Fibroblast of skin of back (primary cell): ENCODE data around the gene CNTLN.
"Not testable (repeated sequence)": the region's sequence is repeated elsewhere in the genome, so short reads cannot be mapped to it uniquely, and the experiment has no call there.

ENCODE experiments used
- DNase-seq: peaks from one replicate; pipeline ENCODE4 v3.0.0-alpha.2; 2013

CNTLN gene

DNA sequence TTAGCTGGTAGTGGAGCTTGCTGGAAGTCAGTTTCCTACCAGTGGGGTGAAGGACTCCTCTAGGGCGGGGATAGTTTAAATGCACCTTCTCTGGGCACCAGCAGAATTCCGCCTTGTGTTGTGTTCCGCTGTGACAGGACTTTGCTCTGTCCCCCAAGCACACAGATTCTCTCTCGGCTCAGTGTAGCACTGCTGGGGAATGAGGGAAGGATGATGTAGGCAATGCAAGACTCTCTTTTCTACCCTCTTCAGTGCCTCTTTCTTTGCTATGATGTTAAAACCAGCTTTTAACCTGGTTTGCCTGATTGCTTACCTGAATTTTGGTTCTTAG lies 288.8 kb downstream of the CNTLN start:
- no peak for DNase-seq

DNA sequence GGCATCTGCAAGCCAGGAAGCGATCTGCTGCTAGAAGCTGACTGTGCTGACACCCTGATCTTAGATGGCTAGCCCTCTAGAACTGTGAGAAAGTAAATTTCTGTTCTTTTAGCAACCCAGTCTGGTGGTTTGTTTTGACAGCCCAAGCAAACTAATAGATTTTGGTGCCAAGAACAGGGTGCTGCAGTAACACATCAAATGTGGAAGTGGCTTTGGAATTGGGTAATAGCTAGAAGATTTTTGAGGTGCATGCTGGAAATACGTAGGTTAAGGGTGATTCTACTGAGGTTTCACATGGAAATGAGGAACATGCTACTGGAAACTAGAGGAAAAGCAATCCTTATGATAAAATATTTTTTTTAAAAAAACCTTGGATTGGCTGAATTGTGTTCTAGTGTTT lies 290.5 kb downstream of the CNTLN start:
- no peak for DNase-seq

DNA sequence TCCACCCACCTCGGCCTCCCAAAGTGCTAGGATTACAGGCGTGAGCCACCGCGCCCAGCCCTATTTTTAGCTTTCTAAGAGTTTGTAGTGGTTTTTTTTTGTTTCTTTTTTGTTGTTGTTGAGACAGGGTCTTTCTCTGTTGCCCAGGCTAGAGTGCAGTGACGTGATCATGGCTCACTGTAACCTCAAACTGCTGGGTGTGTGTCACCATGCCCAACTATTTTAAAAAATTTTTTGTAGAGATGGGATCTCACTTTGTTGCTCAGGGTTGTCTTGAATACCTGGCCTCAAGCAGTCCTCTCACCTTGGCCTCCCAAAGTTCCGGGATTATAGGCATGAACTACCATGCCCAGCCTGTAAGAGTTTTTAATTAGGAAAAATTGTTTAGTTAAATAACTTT lies 298.7 kb downstream of the CNTLN start:
- no peak for DNase-seq

DNA sequence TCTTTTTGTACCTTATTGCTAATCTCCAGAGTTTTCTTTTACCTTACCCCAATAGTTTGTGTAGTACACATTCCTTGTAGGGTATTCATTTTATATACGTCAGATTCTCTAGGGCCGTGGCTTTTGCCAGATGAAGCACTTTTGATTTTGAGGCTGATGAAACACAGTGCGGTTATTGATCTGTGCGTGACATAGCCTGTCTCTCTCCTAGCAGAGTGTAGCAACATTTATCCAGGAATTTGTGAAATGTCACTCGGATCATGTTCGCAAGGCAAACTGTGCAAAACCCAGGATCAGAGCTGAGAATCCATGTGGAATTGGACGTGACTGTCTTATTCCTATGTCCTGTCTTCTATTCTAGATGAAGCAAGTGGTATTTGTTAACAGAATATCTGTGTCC lies 302.0 kb downstream of the CNTLN start:
- no peak for DNase-seq

DNA sequence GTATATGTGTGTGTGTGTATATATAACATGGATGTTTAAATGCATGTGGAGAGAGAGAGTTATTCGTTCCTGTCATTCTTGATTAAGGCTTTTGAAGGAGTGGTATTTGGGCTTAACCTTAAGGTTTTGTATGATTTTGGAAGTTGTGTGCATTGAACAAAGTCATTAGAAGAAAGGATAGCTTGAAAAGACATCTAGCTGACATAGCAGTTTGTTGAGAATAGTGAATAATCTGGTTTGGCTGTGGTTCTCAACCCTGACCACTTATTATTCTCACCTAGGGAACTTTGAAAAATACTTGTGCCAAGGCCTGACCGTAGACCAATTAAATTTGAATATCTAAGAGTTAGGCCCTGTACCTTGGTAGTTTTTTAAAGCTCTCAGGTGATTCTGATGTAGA lies 303.0 kb downstream of the CNTLN start:
- no peak for DNase-seq

DNA sequence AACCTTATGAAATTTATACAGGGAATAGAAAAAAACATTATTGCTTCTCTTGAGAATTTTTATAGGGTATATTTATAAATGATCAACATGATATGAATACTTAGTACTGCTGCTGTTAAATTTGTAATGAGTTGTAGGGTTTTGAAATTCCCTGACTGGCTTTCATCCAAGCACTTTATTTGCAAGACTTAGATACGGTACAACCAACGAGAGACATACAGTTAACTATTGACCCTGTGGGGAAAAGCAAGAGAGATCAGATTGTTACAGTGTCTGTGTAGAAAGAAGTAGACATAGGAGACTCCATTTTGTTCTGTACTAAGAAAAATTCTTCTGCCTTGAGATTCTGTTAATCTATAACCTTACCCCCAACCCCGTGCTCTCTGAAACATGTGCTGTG lies 310.3 kb downstream of the CNTLN start:
- DNase-seq: not testable (repeated sequence)

DNA sequence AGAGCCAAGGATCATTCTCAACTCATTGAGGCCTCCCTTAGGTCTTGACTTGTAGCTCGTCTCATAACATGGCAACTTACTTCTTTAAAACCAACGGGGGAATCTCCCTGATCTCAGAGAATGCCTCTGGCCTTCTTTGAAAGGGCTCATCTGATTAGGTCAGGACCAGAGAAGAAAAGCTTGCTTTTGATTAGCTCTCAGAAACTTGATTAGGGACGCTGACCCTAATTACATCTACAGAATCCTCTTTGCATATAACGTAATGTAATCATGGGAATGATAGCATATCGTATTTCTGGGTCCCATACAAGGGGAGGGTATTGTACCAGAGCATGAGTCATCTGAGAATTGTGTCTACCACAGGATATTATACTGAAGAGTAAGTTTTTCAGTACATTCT lies 318.9 kb downstream of the CNTLN start:
- DNase-seq: peak; percentile 8

DNA sequence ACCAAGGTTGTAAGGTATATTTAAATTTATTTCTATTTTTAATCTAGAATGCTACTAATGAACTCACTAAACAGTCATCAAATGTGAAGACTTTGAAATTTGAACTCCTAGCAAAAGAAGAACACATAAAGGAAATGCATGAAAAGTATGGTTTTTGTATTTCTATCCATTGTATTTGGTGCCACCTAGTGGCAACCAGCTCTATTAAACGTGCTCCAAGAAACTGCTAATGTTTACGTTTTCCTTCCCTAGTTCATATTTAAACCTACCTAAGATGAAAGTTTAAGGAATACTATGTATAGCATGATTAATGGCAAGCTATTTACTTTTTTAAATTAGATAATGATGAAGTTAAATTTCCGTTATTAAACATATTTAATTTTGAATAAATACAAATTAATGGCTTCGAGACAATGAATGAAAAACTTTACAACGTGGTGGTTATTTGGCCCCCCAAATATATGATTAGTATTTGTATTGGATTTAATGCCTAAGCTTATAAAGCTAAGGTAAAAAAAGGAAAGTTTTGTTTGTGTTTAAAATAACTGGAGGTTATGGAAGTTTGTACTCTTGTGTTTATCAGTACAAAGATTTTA lies 328.1 kb downstream of the CNTLN start:
- DNase-seq: peak; percentile 63

DNA sequence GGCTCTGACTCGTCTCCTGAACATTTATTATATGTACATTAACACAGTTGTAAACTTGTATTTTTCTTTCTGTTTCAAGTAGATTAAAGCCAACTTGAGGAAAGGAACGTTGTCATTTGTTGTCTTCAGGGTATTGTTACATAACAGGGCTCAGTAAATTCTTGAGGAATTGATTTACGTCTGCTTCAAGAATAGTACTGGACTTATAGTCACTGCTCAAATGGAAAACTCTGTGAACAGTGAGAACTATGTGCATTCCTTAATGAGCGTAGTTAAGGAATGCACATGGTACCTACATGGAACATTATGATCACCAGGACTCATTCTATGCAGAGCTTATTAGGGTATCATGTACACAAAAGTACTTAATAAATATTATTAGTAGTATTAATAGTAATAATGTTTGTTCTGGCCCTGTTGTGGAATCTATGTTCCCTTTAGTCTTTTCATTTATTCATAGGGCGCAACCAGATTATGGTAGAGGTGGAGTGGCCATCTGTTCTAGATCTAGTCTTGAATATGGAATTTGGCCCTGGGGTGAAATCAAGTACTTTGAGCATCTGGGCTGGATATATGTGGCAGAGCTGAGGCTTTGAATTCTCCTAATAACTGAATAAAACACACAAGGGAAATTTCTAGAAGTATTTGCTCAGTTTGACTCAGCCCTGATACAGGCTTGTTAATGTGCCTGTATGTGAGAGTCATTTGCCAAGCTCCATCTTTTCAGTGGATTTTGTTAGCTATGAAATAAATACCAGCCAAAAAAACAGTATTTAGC lies 335.4 kb downstream of the CNTLN start:
- DNase-seq: no peak

DNA sequence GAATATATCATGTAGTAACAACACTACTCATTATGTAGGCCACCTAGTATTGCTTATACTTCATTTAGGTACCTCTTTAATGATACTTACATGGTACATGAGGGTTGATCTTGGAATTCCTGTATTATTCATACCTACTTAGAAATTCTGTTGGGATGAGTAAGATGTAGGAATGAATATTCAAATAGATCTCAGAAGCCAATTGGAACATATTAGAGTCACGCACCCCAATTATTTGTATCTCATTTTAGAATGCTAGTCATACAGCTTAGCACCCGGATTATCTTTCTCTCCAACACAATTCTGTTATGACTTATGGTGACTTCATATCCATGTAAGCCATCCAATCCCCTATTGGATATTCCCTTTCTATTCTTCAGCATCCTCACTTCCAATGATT lies 337.3 kb downstream of the CNTLN start:
- peak; percentile 11 for DNase-seq

DNA sequence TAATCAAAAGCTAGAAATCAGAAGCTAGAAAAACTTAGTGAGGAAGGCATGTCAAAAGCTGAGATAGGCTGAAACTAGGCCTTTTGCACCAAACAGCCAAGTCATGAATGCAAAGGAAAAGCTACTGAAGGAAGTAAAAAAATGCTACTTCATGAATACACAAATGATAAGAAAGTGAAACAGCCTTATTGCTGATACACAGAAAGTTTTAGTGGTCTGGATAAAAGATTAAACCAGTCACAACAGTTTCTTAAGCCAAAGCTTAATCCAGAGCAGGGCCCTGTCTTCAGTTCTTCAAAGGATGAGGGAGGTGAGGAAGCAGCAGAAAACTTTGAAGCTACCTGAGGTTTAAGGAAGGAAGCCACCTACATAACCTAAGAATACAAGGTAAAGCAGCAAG lies 341.6 kb downstream of the CNTLN start:
- no peak for DNase-seq

DNA sequence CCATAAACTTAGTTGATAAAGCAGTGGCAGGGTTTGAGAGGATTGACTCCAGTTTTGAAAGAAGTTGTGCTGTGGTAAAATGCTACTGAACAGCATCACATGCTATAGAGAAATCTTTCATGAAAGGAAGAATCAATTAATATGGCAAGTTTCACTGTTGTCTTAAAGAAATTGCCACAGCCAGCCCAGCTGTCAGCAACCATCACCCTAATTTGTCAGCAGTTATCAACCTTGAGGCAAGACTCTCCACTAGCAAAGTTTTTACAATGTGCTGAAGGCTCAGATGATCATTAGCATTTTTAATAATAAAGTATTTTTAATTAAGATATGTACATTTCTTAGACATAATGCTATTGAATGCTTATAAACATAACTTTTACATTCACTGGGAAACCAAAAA lies 343.0 kb downstream of the CNTLN start:
- no peak for DNase-seq

DNA sequence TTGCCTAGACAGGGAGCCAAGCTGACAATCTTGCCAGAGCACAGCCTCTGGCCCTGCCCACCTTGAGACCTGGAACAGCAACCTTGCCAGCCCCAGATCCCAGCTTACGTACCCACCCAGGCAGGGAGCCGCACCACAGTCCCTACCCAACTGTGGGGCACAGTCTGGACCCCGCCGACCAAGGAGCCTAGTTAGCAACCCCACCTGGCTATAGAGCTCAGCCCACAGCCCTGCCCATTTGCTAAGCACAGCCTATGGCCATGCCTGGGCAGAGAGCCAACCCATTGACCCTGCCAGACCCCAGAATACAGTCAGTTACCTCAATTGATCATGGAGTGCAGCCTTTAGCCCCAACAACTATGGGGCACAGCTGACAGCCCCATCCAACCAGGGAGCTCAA lies 346.1 kb downstream of the CNTLN start:
- DNase-seq: no peak

DNA sequence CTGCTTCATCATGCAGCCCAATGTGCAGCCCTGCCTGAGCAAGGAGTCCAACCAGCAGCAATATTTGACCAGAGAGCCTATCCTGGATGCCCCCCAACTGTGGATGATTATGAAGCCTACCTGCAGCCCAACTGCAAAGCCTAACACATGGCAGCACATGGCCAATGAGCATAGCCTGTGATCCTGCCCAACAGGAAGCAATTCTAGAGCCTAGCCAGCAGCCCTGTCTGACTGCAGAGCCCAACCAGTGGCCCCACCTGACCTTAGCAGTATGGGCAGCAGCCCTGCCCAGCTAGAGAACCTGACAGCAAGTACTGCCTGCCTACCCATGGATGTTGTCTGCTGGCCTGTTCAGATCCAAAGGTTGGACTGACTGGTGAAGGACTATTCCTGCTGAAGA lies 346.7 kb downstream of the CNTLN start:
- DNase-seq: no peak

DNA sequence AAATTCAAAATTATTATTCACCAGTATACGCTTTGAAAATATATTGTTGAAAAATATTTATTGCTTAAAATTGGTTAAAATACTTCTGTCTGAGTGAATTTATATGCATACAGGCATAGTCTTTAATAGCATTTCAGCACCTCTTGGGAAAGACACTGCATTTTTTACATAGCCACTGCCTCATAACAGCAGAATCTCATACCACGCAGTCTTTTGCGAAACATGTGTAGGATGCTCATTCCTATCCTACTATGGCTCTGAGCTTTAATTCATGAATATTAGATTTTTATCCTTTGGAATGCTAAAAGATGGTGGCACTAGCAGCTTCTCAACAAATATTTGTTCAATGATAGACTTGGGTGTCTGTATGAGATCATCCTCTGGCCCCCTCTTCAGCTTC lies 350.1 kb downstream of the CNTLN start:
- DNase-seq: peak; percentile 15

DNA sequence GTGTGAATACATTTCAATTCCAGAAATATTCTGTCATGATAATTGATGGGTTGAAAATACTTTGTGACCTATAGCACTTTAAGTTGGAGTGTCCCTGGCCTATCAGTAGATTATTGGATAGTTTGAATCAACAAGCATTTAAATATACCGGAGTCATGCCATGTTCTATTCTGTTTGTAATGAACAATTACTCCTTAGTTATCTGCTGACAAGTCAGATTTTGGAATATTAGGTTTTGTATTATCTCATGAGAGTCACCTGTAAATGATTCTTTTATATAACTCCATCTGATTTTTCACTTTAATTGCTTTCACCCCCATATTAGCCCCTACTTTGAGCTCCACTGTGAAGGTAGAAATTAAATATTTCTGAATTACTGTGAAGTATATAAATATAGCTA lies 351.6 kb downstream of the CNTLN start:
- no peak for DNase-seq

DNA sequence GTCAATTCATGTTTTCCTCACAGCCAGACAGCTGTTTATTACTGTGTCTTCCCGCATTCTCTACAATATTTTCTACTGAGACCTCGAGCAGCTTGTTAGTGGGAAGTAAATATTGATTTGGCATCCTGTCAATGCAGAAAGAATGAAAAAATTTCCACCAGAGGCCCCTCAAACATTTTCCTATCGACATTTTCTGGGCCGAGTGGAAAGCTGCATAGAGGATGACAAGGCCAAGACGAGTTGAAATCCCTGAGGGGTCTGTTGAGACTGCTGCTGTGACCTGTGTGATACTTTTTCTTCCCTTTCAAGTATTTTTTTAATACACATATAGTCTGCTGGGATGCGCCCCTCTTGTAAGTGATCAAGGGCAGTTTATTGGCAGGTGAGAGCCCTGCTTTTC lies 352.6 kb downstream of the CNTLN start:
- no peak for DNase-seq

DNA sequence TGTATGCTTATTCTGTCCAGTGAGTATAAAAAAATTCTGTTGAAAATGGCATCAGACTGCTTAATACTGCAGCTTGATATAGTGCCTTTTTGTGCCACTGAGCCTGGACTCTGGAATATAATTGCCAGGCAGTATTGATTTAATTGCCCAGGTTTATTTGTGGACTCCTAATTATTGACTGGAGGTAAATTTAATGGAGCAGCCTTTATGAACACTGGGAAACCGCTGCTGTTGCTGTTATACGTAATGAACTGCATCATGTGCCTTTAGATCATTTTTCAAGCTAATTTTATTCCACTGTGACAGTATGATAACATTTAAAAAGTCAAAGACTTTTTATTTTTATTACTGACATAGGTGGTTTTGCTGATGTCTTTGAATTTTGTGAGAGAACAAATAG lies 353.8 kb downstream of the CNTLN start:
- DNase-seq: no peak

DNA sequence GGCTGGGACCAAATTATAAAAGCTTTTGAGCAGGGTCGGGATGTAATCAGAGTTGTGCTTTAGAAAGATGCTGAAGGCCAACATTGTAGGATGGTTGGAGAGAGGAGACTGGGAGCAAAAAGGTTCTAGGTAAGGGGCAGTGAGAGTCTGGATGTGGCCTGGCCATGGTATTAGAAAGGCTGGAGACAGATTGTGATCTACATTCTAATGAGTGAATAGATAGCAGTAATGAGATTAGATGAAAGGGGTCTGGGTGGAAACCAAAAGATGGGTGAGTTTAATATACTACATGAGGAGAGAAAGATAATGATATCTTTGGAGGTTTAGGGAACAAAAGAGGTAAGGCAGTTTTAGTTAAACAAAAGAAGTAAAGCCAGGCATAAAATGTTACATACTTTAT lies 355.3 kb downstream of the CNTLN start:
- DNase-seq: no peak

DNA sequence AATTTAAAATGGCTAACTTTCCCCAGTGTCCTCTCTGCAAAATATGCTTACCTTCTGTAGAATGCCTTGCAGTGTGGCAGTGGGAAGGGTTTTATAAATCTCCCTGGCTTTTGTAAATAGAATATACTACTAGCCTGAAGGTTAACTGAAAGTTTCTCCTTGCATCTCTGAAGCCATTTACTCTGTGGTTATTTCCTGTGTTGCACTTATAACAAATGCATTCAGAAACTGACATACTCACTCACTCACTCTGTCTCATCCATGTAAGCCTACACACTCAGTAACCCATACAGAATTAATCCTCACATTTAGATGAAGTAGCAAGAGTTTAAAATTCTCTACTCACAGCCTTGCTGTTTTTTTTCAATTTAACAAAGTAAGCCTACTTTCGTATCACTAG lies 356.9 kb downstream of the CNTLN start:
- no peak for DNase-seq

DNA sequence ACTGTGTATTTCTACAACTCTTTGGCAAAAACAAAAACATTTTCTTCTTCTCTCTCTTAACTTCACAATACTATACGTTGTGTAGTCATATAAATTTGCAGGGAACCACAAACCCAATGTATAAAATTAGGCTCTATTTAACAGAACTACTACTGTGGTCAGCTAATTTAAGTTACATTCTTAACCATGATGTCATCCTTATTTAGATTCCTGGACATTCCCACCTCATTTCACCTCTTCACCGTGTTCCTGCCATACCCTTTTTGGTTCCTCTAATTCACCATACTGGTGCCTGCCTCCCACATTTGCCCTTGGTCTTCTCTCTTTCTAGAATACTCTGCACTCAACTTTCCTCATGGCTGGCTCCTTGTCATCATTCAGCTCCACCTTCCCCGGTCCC lies 368.4 kb downstream of the CNTLN start:
- no peak for DNase-seq

DNA sequence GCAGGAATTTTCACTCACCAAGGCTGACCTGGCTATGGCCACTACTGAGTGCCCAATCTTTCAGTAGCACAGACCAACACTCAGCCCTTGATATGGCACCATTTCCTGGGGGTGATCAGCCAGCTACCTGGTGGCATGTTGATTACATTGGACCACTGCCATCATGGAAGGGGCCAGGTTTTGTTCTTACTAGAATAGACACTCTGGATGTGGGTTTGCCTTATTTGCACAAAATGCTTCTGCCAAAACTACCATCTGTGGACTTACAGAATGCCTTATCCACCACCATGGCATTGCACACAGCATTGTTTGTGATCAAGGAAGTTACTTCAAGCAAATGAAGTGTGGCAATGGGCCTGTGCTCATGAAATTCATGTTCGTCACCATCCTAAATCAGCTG lies 374.3 kb downstream of the CNTLN start:
- DNase-seq: no peak

DNA sequence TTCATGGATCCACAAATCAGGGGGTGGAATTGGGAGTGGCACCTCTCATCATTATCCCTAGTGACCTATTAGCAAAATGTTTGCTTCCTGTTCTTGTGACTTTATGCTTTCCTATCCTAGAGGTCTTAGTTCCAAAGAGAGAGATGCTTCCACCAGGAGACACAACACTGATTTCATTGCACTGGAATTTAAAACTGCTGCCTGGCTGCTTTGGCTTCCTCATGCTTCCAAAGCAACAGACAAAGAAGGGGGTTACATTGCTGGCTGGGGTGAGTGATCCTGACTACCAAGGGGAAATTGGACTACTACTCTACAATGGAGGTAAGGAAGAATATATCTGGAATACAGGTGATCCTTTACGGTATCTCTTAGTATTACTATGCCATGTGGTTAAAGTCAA lies 374.9 kb downstream of the CNTLN start:
- DNase-seq: peak; percentile 50

DNA sequence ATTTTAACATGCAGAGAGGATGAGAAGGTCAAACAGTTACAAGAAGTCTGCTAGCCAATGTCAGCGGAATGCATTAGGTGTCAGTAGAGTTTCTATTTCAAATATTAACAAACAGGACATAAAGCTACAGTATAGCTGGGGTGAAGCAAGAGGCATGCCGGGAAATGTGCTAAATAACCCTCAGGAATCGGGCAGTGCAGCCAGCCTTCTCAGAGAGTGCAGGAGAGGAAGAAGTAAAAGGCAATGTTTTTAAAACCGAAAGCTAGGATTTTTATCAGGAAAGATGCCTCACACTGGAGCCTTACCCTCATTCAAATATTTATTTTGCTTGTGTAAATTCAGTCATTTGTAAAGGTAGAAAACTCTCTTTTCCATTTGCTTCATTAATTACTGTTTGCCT lies 384.9 kb downstream of the CNTLN start:
- DNase-seq: no peak
